Astrocyte of the cerebellum (primary cell): ENCODE results near the gene LRP1-AS.

Experiments used
- DNase-seq: peaks from one replicate; pipeline ENCODE4 v3.0.0-alpha.2; 2011; ENCODE audit warnings: low read depth
- H3K4me3 ChIP-seq: 2 replicates; pipeline ENCODE4 v1.5.1; 2011; ENCODE audit warnings: mild to moderate bottlenecking, low read depth, low read length, moderate library complexity
- CTCF ChIP-seq: IDR thresholded peaks from 2 replicates; pipeline ENCODE4 v1.5.1; 2012; ENCODE audit warnings: low read length, low read depth, moderate library complexity, mild to moderate bottlenecking; ENCODE audit errors: missing control alignments
- in situ Hi-C: cut with HindIII; loops from 2 replicates; pipeline ENCODE4 v1.10.0; 2017; ENCODE audit warnings: low sequenced_read_pairs

The LRP1-AS gene

GRCh38 chr12:57159311-57159710 is 11.9 kb upstream of the LRP1-AS start:
- in situ Hi-C loops = no loop called here
- no peak for DNase-seq
- H3K4me3 ChIP-seq = no peak overlapping the region
- TF ChIP-seq CTCF = no peak

GRCh38 chr12:57158665-57159064 is 11.2 kb upstream of the LRP1-AS start:
- in situ Hi-C loops = no loop called here
- DNase-seq = no peak
- no peak for TF ChIP-seq CTCF
- no peak overlapping the region for H3K4me3 ChIP-seq

GRCh38 chr12:57158186-57158585 is 10.8 kb upstream of the LRP1-AS start:
- no peak overlapping the region for H3K4me3 ChIP-seq
- DNase-seq = no peak
- in situ Hi-C loops = no loop called here
- TF ChIP-seq CTCF = no peak

GRCh38 chr12:57157588-57158173 is 10.3 kb upstream of the LRP1-AS start:
- in situ Hi-C loops = no loop called here
- no peak overlapping the region for H3K4me3 ChIP-seq
- DNase-seq = no peak
- TF ChIP-seq CTCF = no peak

- H3K4me3 ChIP-seq = no peak overlapping the region
- DNase-seq = no peak
- in situ Hi-C loops = no loop called here
- no peak for TF ChIP-seq CTCF
These were observed 9.4 kb upstream of the LRP1-AS start for GRCh38 chr12:57156701-57157403.

GRCh38 chr12:57154804-57155434 is 7.5 kb upstream of the LRP1-AS start:
- no peak overlapping the region for H3K4me3 ChIP-seq
- in situ Hi-C loops = no loop called here
- no peak for TF ChIP-seq CTCF
- no peak for DNase-seq
